ENCODE data around the gene ETS2. TPM values are rescaled to one million over a fixed set of nuclear protein-coding genes. Genes with fewer than 3 reads are reported as not detected.

Gene ETS2
- total RNA-seq, 1 donor from 2014 or later, result 43.9 TPM

- Mint-ChIP-seq H3K36me3 (ENCODE audit: insufficient read depth) (no peaks in the 10 kb centered on the region), H3K27ac (peak overlapping the region; percentile 13), H3K27me3 (no peaks in the 10 kb centered on the region), H3K4me3 (ENCODE audit: low read depth) (no peak overlapping the region), H3K9me3 (ENCODE audit: low read depth) (peaks cover 6% of the 10 kb centered on the region), H3K4me1 (ENCODE audit: low read depth) (peaks cover 28% of the 10 kb centered on the region)
- DNase-seq (ENCODE audit: low spot score, unreplicated experiment), result no peak
- TF ChIP-seq CTCF (IDR thresholded peaks at IDR 0.05; ENCODE audit: unreplicated experiment), result no peak
Observed at GRCh38 chr21:38769191-38769780, 36.4 kb upstream of the ETS2 start.

GRCh38 chr21:38770660-38771059 lies 35.1 kb upstream of the ETS2 start:
- H3K27ac Mint-ChIP-seq, result peak overlapping the region; percentile 32
- no peak for DNase-seq (ENCODE audit: low spot score, unreplicated experiment)
- peaks cover 6% of the 10 kb centered on the region for H3K9me3 Mint-ChIP-seq (ENCODE audit: low read depth)
- no peak for TF ChIP-seq CTCF (IDR thresholded peaks at IDR 0.05; ENCODE audit: unreplicated experiment)
- H3K27me3 Mint-ChIP-seq, result no peaks in the 10 kb centered on the region
- H3K36me3 Mint-ChIP-seq (ENCODE audit: insufficient read depth), result no peaks in the 10 kb centered on the region
- H3K4me1 Mint-ChIP-seq (ENCODE audit: low read depth), result peaks cover 28% of the 10 kb centered on the region
- H3K4me3 Mint-ChIP-seq (ENCODE audit: low read depth), result no peak overlapping the region

- Mint-ChIP-seq H3K27me3 (no peaks in the 10 kb centered on the region), H3K36me3 (ENCODE audit: insufficient read depth) (no peaks in the 10 kb centered on the region), H3K4me3 (ENCODE audit: low read depth) (no peak overlapping the region), H3K27ac (no peak overlapping the region), H3K4me1 (ENCODE audit: low read depth) (peaks cover 28% of the 10 kb centered on the region), H3K9me3 (ENCODE audit: low read depth) (no peaks in the 10 kb centered on the region)
- DNase-seq (ENCODE audit: low spot score, unreplicated experiment), result no peak
- no peak for TF ChIP-seq CTCF (IDR thresholded peaks at IDR 0.05; ENCODE audit: unreplicated experiment)
Observed at GRCh38 chr21:38771536-38771935, 34.2 kb upstream of the ETS2 start.

DNA sequence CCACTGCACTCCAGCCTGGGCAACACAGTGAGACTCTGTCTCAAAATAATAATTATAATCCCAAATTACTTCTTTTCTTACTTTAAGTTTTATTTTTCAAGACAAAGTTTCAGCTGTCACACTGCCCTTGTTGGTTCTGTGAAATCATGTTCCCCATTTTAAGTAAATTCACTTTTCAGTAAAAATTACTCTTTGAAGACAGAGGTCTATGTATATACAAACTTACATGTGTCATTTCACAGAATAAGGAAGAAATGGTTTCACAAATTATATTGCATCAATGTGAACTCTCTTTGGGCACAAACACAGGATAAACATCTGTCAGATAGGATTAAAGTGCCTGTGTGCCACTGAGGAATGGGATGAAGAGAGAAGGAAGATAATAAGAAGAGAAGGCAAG lies 33.1 kb upstream of the ETS2 start:
- H3K9me3 Mint-ChIP-seq (ENCODE audit: low read depth), result no peaks in the 10 kb centered on the region
- no peak for TF ChIP-seq CTCF (IDR thresholded peaks at IDR 0.05; ENCODE audit: unreplicated experiment)
- H3K4me1 Mint-ChIP-seq (ENCODE audit: low read depth), result peaks cover 19% of the 10 kb centered on the region
- H3K36me3 Mint-ChIP-seq (ENCODE audit: insufficient read depth), result no peaks in the 10 kb centered on the region
- H3K27me3 Mint-ChIP-seq, result no peaks in the 10 kb centered on the region
- no peak for DNase-seq (ENCODE audit: low spot score, unreplicated experiment)
- no peak overlapping the region for H3K4me3 Mint-ChIP-seq (ENCODE audit: low read depth)
- H3K27ac Mint-ChIP-seq, result no peak overlapping the region

DNA sequence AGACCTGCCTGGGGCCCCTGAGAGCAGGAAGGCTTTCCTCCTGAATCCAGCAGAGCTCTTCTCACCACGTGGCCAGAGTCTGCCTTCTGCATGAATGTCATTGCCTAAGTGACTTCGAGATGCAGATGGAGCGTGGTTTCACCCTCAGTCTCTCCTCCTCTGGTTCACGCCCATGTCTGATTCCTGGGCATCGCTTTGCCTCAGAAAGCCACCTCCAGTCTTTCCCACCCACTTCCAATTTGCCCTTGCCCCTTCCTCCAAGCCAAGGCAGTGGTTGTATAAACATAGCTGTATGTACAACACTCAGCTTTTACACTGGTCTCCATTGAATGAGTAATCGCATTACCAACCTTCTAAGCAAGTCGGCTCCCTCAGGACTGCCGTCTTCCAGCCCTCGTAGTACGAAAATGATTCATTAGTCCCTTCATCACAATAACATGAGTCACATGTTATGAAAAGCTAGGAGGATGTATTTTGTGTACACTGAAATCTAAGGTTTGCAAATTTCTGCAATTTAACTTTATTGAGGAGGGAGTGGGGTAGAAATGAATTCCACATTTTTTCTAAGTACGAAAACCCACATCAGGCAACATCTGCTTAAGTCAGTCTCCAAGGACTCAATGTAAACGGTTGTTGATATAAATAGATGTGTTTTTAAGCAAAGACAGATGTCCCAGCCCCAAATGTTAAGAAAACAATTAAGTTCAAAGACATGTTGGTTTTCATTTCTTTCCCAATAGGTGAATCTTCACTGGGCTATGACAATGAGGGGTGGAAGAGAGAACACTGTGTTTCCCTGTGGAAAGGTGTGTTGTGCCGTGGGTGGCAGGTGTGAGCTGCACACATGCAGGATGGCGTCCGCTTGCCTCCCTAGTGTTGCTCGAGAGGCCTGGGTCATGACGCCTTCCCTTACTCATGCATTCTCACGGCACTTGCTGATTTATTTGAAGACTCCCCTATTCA lies 32.3 kb upstream of the ETS2 start:
- Mint-ChIP-seq H3K4me1 (ENCODE audit: low read depth) (peaks cover 15% of the 10 kb centered on the region), H3K27me3 (no peaks in the 10 kb centered on the region), H3K27ac (no peak overlapping the region), H3K36me3 (ENCODE audit: insufficient read depth) (no peaks in the 10 kb centered on the region), H3K9me3 (ENCODE audit: low read depth) (peaks cover 3% of the 10 kb centered on the region), H3K4me3 (ENCODE audit: low read depth) (no peak overlapping the region)
- DNase-seq (ENCODE audit: low spot score, unreplicated experiment), result no peak
- TF ChIP-seq CTCF (IDR thresholded peaks at IDR 0.05; ENCODE audit: unreplicated experiment), result no peak

Measured in progenitor cell of endocrine pancreas (in vitro differentiated cells).